Cardiac muscle cell (in vitro differentiated cells and primary cell): Measurements from ENCODE around the gene EDN2. TPM values are rescaled to one million over a fixed set of nuclear protein-coding genes. Genes with fewer than 3 reads are reported as not detected.

Experiments
- DNase-seq, 2 donors: peaks; one replicate each; pipeline versions ENCODE4 v3.0.0 to v3.0.0-alpha.2; 2010 to 2017; ENCODE audit warnings: low read depth in 1 of 2, low spot score in 1 of 2
- H3K27ac ChIP-seq: fragments of 200-600 bp; sonication (generic); 2 replicates; pipeline ENCODE4 v1.5.1; 2016
- H3K27me3 ChIP-seq: fragments of 200-600 bp; sonication (generic); 2 replicates; pipeline ENCODE4 v1.6.0; 2016; ENCODE audit warnings: control low read depth
- H3K36me3 ChIP-seq: fragments of 200-600 bp; sonication (generic); 2 replicates; pipeline ENCODE4 v1.5.1; 2016; ENCODE audit warnings: control low read depth
- H3K4me1 ChIP-seq: fragments of 200-600 bp; sonication (generic); 2 replicates; pipeline ENCODE4 v1.8.1; 2017; ENCODE audit warnings: low read depth, mild to moderate bottlenecking, mixed run types
- H3K4me3 ChIP-seq: fragments of 200-600 bp; sonication (generic); 2 replicates; pipeline ENCODE4 v1.5.1; 2016; ENCODE audit warnings: mild to moderate bottlenecking
- H3K9me3 ChIP-seq: fragments of 200-600 bp; sonication (generic); 2 replicates; pipeline ENCODE4 v1.5.1; 2017; ENCODE audit warnings: low read depth, mild to moderate bottlenecking, control low read depth
- polyA plus RNA-seq: library from polyadenylated mRNA; unstranded; fragments of >200 nt; fragmentation: Nextera tagmentation; extraction: Ambion mirVana; gene quantifications from 2 replicates; pipeline ENCODE4 v1.2.1, GENCODE V29; 2016
- total RNA-seq: library from RNA; depleted of rRNA; stranded (reverse); fragments of >200 nt; gene quantifications from 2 replicates; pipeline ENCODE4 v1.2.3, GENCODE V29; 2016
- TF ChIP-seq, protein P1 (sequence below): IDR thresholded peaks from 2 replicates; pipeline ENCODE4 v1.5.1; 2012; ENCODE audit warnings: low read depth, mild to moderate bottlenecking, low read length

The EDN2 gene
- total and polyA plus RNA-seq, 2 experiments from 2014 or later = 0.98 to 1.8 TPM

DNA sequence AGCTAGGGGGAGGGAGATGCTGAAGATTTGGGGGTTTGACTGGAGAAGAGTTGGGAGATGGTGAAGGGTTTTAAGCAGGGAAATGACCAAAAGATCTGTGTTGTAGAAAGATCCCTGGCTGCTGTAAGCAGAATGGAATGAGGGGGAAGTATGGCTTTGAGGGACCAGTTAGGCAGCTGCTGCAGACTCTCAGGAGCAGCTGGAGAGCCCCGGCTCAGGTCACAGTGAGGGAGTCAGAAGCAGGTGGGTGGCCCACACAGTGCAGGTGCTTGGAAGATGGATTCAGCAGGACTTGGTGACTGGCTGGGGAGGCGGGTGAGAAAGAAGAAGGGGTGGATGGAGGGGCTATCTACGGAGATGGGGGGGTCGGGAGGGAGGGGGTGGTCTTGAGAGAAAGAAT, 35.7 kb downstream of the EDN2 start:
- Histone ChIP-seq H3K4me1 (peaks cover 5% of the 10 kb centered on the region), H3K9me3 (no peaks in the 10 kb centered on the region), H3K36me3 (no peaks in the 10 kb centered on the region), H3K4me3 (no peak overlapping the region), H3K27ac (no peak overlapping the region), H3K27me3 (no peaks in the 10 kb centered on the region)
- TF ChIP-seq, protein P1, sequence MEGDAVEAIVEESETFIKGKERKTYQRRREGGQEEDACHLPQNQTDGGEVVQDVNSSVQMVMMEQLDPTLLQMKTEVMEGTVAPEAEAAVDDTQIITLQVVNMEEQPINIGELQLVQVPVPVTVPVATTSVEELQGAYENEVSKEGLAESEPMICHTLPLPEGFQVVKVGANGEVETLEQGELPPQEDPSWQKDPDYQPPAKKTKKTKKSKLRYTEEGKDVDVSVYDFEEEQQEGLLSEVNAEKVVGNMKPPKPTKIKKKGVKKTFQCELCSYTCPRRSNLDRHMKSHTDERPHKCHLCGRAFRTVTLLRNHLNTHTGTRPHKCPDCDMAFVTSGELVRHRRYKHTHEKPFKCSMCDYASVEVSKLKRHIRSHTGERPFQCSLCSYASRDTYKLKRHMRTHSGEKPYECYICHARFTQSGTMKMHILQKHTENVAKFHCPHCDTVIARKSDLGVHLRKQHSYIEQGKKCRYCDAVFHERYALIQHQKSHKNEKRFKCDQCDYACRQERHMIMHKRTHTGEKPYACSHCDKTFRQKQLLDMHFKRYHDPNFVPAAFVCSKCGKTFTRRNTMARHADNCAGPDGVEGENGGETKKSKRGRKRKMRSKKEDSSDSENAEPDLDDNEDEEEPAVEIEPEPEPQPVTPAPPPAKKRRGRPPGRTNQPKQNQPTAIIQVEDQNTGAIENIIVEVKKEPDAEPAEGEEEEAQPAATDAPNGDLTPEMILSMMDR = no peak
- DNase-seq = no peak

DNA sequence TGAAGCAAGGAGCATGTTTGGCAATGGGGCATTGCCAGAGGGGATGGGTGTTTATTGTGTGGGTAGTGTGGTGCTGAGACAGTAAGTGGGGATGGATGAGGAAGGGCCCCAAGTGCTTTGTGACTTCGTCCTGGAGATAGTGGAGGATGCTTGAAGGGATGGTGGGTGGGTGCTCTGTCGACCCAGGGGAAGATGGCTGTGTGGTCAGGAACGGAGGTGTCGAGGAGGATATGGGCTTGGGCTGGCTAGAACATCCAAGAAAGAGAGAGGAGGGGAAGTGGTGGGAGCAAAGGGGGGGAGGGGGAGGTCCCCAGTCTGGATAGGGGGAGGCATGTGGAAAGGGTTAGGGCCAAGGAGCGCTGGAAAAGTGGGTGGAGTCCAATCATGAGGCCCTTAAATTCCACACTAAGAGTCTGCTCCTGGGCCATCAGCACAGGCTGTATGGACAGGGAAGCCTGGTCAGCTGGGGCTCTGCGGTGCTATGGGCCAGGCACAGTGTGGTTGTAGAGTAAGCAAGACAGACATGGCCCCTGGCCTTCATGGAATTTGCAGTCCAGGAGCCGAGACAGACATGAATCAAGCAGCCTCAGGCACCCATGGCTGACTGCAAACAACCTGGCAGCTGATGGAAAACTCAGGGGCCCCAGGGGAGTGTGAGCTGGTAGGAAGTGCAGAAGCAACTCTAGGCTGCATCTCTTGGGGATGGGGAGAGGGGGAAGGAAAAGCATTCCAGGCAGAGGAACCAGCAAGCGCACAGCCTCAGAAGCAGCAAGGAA, 36.3 kb downstream of the EDN2 start:
- Histone ChIP-seq H3K36me3 (no peaks in the 10 kb centered on the region), H3K27me3 (no peaks in the 10 kb centered on the region), H3K4me3 (no peak overlapping the region), H3K9me3 (no peaks in the 10 kb centered on the region), H3K27ac (no peak overlapping the region), H3K4me1 (peaks cover 5% of the 10 kb centered on the region)
- DNase-seq = no peak
- TF ChIP-seq, protein P1 = no peak

DNA sequence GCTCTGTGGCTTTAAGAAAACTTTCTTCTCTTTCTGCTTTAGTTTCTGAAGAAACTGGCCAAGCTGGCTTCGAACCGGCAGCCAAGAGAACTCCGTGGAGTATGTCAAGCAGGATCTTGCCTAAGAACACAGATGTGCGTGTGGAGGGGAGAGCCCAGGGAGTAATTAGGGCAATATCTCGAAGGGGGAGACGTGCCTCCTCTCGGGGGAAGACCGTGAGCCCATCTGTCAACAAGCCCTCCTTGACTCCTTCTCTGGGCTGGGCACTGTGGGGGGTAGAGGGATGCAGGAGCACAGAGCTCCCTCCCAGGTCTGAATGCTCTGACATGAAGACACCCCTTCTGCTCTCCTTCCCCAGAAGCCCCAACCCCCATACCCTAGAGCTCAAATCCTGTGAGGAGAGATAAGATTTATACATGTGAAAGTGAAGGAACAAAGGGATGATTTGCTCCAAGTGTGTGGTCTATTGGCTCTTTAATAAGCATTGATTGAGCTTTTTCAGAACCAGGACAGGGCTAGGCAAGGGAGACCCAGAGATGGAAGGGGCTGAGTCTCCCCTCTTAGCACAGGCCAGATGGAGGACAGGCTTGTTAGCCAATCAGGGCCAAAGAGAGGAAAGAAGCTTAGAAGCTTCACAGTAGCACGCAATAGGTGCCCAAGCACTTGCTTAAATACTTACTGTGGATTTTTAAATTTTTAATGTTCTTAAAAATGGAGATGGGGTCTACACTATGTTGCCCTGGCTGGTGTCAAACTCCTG, 37.5 kb downstream of the EDN2 start:
- DNase-seq = no peak
- Histone ChIP-seq H3K27me3 (no peaks in the 10 kb centered on the region), H3K9me3 (no peaks in the 10 kb centered on the region), H3K4me1 (peaks cover 5% of the 10 kb centered on the region), H3K36me3 (no peaks in the 10 kb centered on the region), H3K27ac (no peak overlapping the region), H3K4me3 (no peak overlapping the region)
- TF ChIP-seq, protein P1 = no peak

DNA sequence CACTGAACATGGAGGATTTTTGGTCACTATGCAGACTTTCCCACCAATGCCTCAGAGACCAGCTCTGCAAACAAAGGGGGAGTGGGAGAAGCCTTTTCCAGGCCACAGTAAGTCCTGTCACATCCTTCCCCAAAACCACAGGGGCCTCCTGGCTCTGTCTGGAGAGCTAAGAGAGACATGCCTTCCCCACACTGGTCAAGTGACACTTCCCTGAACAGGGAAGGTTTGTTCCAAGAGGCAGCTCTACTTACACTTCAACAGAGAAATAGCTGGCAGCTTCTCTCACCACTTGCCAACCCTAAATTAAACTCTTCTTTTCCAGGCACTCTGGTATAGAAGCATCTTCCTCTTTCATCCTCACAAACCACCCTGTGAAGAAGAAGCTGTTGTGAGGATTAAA, 39.7 kb downstream of the EDN2 start:
- Histone ChIP-seq H3K9me3 (no peaks in the 10 kb centered on the region), H3K27ac (no peak overlapping the region), H3K4me1 (peaks cover 4% of the 10 kb centered on the region), H3K36me3 (no peaks in the 10 kb centered on the region), H3K27me3 (no peaks in the 10 kb centered on the region), H3K4me3 (no peak overlapping the region)
- no peak for DNase-seq
- TF ChIP-seq, protein P1 = no peak

DNA sequence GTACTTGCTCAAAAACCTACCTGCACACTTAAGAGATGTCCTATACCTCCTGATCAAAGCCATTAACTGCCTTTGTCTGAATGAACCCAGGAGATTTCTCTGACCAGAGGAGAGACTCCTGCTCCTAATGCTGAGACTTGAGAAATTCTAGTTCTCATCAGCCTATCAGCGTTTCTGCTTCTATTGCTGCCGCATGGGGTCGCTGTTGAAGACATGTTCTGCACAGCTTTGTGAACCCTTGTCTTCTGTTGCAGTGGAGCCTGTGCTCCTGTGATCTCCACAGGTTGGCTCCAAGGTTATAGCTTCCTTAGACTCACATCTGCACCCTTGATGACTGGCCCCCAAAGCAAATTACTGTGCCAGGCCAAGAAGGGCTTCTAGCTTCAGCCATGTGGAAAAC, 40.2 kb downstream of the EDN2 start:
- Histone ChIP-seq H3K9me3 (no peaks in the 10 kb centered on the region), H3K4me1 (no peaks in the 10 kb centered on the region), H3K27me3 (no peaks in the 10 kb centered on the region), H3K27ac (no peak overlapping the region), H3K4me3 (no peak overlapping the region), H3K36me3 (no peaks in the 10 kb centered on the region)
- TF ChIP-seq, protein P1 = peak; percentile 21
- no peak for DNase-seq
